Measurements from ENCODE around the gene POLR3E.

GRCh38 chr16:22322741-22323140 is 25.5 kb downstream of the POLR3E start:
- no peak for TF ChIP-seq POLR2A (IDR thresholded peaks at IDR 0.05)
- TF ChIP-seq CTCF (IDR thresholded peaks at IDR 0.05) = no peak

Measured in esophagus squamous epithelium (tissue), 4 donors.